ENCODE results near the gene CLMP.

- no peak for TF ChIP-seq GATA3 (IDR thresholded peaks at IDR 0.05; ENCODE audit: low read depth, low read length)
- no peak for TF ChIP-seq GATA2 (IDR thresholded peaks at IDR 0.05; ENCODE audit: low read depth, low read length)
Measured at GRCh38 chr11:123035831-123036230, 159.2 kb downstream of the CLMP start.

Data from SH-SY5Y (cell line).